NCI-H2196 treated with DMSO at 0.1 percent for 48 hours (cell line): Measurements from ENCODE around the gene C16orf96.

Source experiments
- DNase-seq: peaks from one replicate; lab custom pipeline; 2025; ENCODE audit not compliant: unreplicated experiment; lab: John Stamatoyannopoulos, UW

C16orf96 gene

GRCh38 chr16:4556112-4556511, at the start of gene C16orf96:
C16orf96 (plus strand) TSS chr16:4556340; CDS start chr16:4556490, 150 bp downstream.
- no peak for DNase-seq

GRCh38 chr16:4506450-4506849, 49.7 kb upstream of the C16orf96 start:
- peak; percentile 49 for DNase-seq

- DNase-seq: no peak
Observed at GRCh38 chr16:4507588-4508345, 48.4 kb upstream of the C16orf96 start.

DNA sequence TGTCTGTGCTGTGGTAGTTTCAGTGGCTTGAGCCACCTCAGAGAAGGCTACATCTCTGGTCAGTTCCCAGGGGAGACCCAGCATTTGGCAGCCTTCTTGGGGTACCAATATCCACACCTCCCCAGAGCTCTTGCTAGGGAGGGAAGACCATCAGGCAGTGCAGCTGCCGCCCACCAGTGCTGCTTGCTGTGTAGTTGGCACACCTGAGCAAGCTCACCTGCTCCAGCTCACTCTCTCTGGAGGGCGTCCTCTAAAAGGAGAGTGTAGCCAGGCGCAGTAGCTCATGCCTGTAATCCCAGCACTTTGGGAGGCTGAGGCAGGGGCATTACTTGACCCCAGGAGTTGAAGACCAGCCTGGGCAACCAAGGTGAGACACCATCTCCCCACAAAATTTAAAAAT, 47.3 kb upstream of the C16orf96 start:
- DNase-seq: no peak

DNA sequence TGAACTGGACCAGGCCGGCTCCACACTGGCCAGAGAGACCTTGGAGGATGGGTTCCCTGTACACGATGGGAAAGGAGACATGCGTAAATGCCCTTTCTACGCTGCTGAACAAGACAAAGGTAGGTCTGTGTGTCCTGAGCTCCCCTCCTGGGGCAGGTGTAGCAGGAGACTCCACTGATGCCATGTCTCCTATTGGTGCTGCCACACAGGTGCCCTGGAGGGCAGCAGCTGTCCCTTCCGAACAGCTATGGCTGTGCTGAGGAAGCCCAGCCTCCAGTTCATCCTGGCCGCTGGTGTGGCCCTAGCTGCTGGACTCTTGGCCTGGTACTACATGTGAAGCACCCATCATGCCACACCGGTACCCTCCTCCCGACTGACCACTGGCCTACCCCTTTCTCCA, 46.7 kb upstream of the C16orf96 start:
- DNase-seq: no peak

DNA sequence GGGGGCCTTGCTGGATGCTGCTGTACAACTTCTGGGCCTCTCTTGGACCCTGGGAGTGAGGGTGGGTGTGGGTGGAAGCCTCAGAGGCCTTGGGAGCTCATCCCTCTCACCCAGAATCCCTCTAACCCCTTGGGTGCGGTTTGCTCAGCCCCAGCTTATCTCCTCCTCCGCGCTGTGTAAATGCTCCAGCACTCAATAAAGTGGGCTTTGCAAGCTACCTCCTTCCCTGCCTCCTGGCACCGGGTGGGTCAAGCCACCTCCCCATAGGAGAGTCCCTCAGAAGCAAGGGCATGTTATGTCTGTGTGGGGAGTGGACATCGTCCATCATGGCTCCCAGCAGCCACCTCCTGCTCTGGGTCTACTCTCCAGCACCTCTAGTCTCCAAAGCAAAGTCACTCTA, 46.0 kb upstream of the C16orf96 start:
- DNase-seq: no peak

DNA sequence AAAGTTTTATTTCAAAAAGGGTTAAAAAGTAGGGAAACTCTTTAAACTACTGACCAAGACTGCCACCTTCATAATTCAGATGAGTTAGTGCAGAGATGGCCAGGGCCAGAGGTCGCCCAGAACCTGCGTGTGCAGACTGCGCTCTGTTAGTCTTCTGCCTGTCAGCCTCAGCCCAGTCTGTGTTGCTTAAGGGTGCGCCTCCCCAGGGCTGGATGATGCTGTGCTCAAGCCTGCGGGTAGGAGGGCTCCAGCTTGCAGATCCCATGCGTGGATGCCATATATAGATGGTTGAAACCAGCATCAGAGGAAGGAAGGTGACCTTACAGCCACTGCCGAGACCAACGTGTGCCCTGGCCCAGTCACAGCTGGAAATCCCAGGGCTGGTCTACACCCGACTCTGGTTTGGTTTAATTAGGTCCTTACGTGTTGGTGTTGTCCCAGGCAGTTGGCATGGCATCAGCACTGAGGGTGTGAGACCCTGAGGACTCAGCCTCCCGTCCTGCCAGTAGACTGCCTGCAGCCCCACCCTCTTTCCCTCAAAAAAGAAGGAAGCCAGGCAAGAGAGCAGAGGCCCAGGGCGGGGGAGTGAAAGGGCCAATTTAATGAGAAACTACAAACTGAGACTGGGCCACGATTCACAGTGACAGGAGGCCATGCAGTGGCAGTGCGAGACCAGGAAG, 45.3 kb upstream of the C16orf96 start:
- DNase-seq: no peak

DNA sequence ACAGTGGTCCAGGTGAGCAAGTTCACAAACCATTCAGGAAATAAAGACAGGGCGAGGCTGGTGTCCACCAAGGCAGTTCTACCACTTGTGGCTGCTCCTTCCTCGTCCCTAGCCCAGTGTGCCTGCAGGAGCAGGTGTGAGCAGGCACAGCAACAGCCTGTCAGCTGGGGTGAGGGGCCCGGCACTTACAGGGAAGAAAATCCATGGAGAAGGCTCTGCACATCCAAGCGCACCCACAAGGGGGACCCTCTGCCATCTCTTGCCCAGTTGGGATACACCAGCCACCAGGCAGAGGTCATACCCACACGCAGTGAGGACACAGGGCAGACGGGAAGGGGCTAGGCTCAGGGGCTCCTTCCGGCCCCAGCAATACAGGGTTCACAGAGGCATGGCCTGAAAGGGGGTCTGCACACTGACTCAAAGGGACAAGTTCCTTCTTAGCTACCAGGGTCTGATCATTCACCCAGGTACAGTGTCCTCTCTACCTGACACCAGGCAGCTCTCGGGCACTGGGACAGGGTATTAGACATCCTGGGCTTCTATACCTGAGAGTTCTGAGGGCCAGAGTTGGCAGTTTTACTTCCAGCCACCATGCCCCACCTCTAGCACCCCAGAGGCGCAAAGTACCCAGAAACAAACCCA, 44.6 kb upstream of the C16orf96 start:
- peak; percentile 42 for DNase-seq

- no peak for DNase-seq
Observed at GRCh38 chr16:4512473-4512872, 43.7 kb upstream of the C16orf96 start.

- DNase-seq: no peak
Observed at GRCh38 chr16:4513086-4513860, 42.9 kb upstream of the C16orf96 start.

GRCh38 chr16:4513881-4514280, 42.3 kb upstream of the C16orf96 start:
- DNase-seq: no peak

- no peak for DNase-seq
Observed at GRCh38 chr16:4514606-4515005, 41.5 kb upstream of the C16orf96 start.

DNA sequence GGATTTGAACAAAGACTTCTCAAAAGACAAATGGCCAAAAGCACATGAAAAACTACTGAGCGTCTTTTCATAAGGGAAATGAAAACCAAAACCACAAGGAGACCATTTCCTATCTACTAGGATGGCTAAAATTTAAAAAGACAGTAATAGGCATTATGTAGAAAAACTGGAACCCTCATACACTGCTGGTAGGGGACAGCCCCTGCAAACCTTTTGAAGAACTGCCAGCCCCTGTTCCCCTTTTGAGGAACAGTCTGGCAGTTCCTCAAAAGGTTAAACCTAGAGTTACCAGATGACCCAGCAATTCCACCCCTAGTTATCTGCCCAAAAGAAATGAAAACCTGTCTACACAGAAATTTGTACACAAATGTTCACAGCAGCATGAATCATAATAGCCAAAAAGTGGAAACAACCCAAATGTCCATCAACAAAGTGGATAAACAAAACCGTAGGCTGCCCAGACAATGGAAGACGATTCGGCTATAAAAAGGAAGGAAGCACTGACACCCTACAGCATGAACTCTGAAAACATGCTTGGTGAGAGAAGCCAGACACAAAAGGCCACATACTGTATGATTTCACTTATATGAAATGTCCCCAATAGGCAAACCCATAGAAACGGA, 40.4 kb upstream of the C16orf96 start:
- no peak for DNase-seq

DNA sequence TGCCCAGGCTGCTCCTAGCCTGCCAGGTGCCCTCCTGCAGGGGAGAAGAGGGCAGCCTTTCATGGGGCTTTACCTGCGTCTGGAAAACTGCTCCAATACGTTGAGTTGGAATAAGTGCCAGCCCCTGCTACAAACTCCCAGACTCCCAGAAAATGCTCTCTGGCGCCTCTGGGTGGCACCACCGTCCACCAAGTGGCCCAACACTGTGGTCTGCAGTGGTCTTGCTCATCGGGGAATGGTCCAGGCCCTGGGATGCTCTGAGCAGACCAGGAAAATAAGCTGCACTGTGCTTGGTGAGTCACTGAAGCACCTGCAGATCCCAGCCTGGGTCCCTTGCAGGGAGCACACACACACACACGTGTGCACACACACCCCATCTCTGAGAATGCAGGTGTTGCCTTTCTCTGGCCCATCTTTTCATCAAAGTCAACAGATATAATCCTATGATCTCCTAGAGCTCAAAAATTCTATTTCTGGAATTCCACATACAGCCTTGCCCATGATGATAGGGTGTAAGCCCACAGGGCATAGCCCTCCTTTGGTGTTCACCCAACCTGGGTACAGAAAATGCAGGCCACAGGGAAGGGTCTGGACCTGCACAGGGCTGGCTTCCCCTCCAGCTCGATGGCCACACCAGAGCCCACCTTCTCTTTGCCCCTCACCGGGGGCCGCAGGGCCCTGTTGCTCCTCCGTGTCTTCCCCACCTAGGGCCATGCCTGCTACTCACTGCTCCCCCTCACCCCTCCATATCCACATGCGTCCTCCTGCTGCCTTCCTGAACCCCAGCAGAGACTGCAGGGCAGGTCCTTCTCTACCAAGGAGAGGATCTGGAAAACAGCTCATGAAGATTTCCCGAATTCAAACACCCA, 38.1 kb upstream of the C16orf96 start:
- DNase-seq: no peak

- no peak for DNase-seq
Observed at GRCh38 chr16:4519274-4520058, 36.7 kb upstream of the C16orf96 start.

DNA sequence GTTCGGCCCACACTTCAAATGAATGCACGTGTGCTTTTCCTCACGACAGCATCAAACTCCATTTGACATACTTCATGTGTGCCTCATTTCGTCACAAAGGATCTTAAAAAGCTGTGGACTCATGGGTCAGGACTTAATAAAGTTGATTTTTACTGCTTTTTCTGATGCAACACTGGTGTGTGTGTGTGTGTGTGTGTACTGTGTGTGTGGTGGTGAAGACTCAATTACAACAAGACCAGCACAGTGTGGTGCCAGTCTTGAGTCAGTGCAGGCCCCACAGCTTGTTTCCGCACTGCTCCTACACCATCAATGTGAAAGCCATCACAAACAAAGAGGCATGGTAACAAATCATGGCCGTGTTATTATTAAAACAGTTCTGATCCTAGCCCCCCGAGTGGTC, 35.2 kb upstream of the C16orf96 start:
- no peak for DNase-seq

- DNase-seq: peak; percentile 66
Observed at GRCh38 chr16:4522051-4522581, 34.0 kb upstream of the C16orf96 start.

DNA sequence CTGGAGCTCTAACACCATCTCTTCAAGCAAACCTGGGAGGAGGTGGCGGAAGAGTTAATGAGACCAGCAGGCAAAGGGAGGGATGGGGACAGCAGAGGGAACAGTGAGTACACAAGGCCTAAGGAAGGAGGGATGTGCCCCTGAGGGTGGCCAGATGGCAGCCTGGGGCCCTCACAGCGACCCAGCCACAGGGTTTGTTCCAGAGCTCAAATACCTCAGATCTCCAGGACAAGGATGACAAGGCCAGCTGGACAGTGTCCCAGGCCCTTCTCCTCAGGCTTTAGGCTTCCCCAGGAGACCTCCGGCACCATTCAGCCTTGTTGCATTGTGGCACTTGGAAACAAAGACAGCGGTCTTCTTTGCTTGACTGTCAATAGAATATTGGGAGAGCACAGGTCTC, 32.5 kb upstream of the C16orf96 start:
- DNase-seq: no peak

GRCh38 chr16:4524571-4524970, 31.6 kb upstream of the C16orf96 start:
- DNase-seq: no peak
